Stimulated activated CD8-positive, alpha-beta memory T cell treated with anti-CD3 and anti-CD28 coated beads, Interleukin-4, amount 100 ng/mL, for 4 hours (primary cell): ENCODE measurements around the gene RAD9A.

Experiments
- DNase-seq, 2 donors: peaks; one replicate each; pipeline ENCODE4 v3.0.0-alpha.2; 2020; ENCODE audit warnings: low read depth in 2 of 2, low spot score in 1 of 2

Gene RAD9A

GRCh38 chr11:67373648-67374570, 17.9 kb upstream of the RAD9A start:
- DNase-seq, result peak; percentile 40 to 75

GRCh38 chr11:67374571-67375281, 17.1 kb upstream of the RAD9A start:
- DNase-seq, result no peak

GRCh38 chr11:67375320-67376055, 16.3 kb upstream of the RAD9A start:
- DNase-seq, result no peak

- DNase-seq, result no peak
These were observed 15.5 kb upstream of the RAD9A start for GRCh38 chr11:67376063-67376820.

GRCh38 chr11:67376873-67377808, 14.6 kb upstream of the RAD9A start:
- no peak for DNase-seq

GRCh38 chr11:67378544-67378943, 13.2 kb upstream of the RAD9A start:
- DNase-seq, result no peak

- DNase-seq, result no peak
These were observed 12.4 kb upstream of the RAD9A start for GRCh38 chr11:67379061-67380058.

- no peak for DNase-seq
These were observed 10.4 kb upstream of the RAD9A start for GRCh38 chr11:67381244-67381972.

- DNase-seq, result peak; percentile 64 to 76
These were observed 9.3 kb upstream of the RAD9A start for GRCh38 chr11:67382276-67383136.

- DNase-seq, result no peak
These were observed 6.9 kb upstream of the RAD9A start for GRCh38 chr11:67384851-67385366.

- DNase-seq, result no peak
These were observed 4.7 kb upstream of the RAD9A start for GRCh38 chr11:67387069-67387468.

- no peak for DNase-seq
These were observed 4.3 kb upstream of the RAD9A start for GRCh38 chr11:67387518-67387917.

GRCh38 chr11:67389477-67389876, 2.3 kb upstream of the RAD9A start:
- DNase-seq, result no peak

- no peak for DNase-seq
These were observed 861 bp upstream of the RAD9A start for GRCh38 chr11:67390947-67391303.

GRCh38 chr11:67392183-67392715, 463 bp downstream of the RAD9A start:
- DNase-seq, result no peak

- DNase-seq, result no peak
These were observed 1.7 kb downstream of the RAD9A start for GRCh38 chr11:67393437-67393836.

GRCh38 chr11:67393990-67394389, 2.2 kb downstream of the RAD9A start:
- DNase-seq, result no peak
